Right lung (tissue), 10 donors: Measurements from ENCODE around the gene CCL16. TPM values are rescaled to one million over a fixed set of nuclear protein-coding genes. Genes with fewer than 3 reads are reported as not detected.
A peak's percentile ranks its signal among the peaks of the same experiment; 100 is the strongest.
"Not testable (repeated sequence)": the region's sequence is repeated elsewhere in the genome, so short reads cannot be mapped to it uniquely, and the experiment has no call there.

Experiments
- DNase-seq, 2 donors: peaks; one replicate each; pipeline ENCODE4 v3.0.0-alpha.2; 2013
- long read RNA-seq, 8 donors: transcript quantifications; one replicate each; lab custom pipeline, GENCODE V29; 2026
- polyA plus RNA-seq, 5 donors: library from polyadenylated mRNA; unstranded; fragments of 120-200 nt; gene quantifications; one replicate each; pipeline versions ENCODE4 v1.2.1 to v1.2.3, GENCODE V29; 2013; ENCODE audit warnings: inconsistent platforms in 1 of 5, low replicate concordance in 1 of 5; ENCODE audit not compliant: insufficient read length in 5 of 5, insufficient read depth in 1 of 5

CCL16 gene, protein sequence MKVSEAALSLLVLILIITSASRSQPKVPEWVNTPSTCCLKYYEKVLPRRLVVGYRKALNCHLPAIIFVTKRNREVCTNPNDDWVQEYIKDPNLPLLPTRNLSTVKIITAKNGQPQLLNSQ
- polyA plus RNA-seq: 1 to 10 TPM in 1 of 5 donors, under 1 TPM in 4; 0.49 to 1.0 (median 0.84) TPM
- long read RNA-seq, donor 1: 0 reads
- long read RNA-seq, donor 2: 0 reads
- long read RNA-seq, donor 3: 0 reads
- long read RNA-seq, donor 4: 0 reads
- long read RNA-seq, donor 5: 0 reads
- long read RNA-seq, donor 6: 0 reads
- long read RNA-seq, donor 7: 0 reads
- long read RNA-seq, donor 8: 0 reads

GRCh38 chr17:35981246-35981645 lies at the start of gene CCL16:
Gene CCL16 (minus strand): TSS chr17:35981497. CDS start chr17:35981420, 77 bp downstream.
- DNase-seq: no peak

- DNase-seq: no peak
Measured at GRCh38 chr17:36030956-36031355, 49.7 kb upstream of the CCL16 start.

GRCh38 chr17:36027761-36028160 lies 46.5 kb upstream of the CCL16 start:
- DNase-seq: no peak

- no peak for DNase-seq
Measured at GRCh38 chr17:36024106-36024869, 43.0 kb upstream of the CCL16 start.

GRCh38 chr17:36019423-36019822 lies 38.1 kb upstream of the CCL16 start:
- no peak for DNase-seq

DNA sequence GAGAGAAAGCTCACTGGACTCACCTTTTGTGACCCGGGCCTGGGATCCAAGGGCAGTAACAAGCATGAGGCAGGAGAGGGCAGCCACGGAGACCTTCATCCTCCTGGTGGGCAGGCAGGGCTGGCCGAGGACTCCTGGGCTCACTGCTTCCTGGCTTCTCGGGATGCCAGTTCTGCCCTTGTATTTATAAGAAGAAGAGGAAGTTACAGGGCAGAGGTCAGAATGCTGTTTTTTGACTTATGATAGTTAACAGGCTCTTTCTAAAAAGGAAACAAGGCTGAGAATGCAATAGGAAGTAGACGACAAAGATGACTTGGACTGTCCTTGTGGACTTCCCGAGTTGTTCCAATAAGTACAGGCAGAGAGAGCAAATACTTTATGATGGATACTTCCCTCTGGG lies 36.5 kb upstream of the CCL16 start, which contains the start of gene CCL23:
Gene CCL23, minus strand, starts transcription at position 174 of the 400 bp plus-strand sequence. Its CDS starts 75 bp downstream, at position 99.
- no peak for DNase-seq

DNA sequence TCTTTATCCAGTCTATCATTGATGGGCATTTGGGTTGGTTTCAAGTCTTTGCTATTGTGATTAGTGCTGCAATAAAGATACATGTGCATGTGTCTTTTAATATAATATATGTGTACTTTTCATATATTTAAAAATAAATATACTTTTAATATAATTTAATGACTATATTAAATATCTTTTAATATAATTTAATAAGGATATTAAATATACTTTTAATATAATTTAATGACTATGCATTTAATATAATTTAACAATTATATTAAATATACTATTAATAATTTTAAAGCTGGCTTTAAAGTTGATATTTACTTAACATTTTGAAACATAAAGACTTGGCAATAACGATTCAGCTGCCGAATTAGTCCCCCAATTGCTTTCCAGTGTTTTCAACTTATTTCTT lies 35.3 kb upstream of the CCL16 start:
- DNase-seq: no peak

GRCh38 chr17:36015895-36016294 lies 34.6 kb upstream of the CCL16 start:
- not testable (repeated sequence) for DNase-seq

GRCh38 chr17:36014946-36015345 lies 33.6 kb upstream of the CCL16 start:
- DNase-seq: no peak

GRCh38 chr17:36011201-36011600 lies 29.9 kb upstream of the CCL16 start:
- no peak for DNase-seq

- DNase-seq: no peak
Measured at GRCh38 chr17:36008998-36009665, 27.8 kb upstream of the CCL16 start.

GRCh38 chr17:36004594-36005108 lies 23.4 kb upstream of the CCL16 start:
- DNase-seq: no peak

GRCh38 chr17:36002631-36003030 lies 21.3 kb upstream of the CCL16 start:
- no peak for DNase-seq

- peak in 1 of 2 donors; percentile 16 for DNase-seq
Measured at GRCh38 chr17:36001862-36002603, 20.7 kb upstream of the CCL16 start.

DNA sequence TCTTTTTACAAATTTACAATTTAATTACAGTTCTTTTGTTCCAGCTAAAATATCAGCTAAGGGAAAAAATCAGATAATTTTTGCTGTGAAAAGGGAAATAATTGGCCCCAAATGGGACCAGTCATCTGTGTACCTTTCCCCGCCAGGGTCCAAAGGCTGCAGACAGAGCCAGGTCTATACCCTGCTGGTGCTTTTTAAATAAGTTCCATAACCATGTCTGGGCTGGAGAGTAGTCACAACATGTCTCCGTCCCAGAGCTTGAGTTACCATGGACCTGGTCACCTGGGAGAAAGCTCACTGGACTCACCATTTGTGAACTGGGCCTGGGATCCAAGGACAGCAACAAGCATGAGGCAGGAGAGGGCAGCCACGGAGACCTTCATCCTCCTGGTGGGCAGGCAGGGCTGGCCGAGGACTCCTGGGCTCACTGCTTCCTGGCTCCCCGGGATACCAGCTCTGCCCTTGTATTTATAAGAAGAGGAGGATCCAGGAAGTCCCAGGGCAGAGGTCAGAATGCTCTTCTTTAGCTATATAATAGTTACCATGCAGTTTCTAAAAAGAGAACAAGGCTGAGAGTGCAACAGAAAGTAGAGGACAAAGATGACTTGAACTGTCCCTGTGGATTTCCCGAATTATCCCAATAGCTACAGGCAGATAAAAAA lies 19.9 kb upstream of the CCL16 start, which contains the start of gene CCL15:
Gene CCL15, minus strand, starts transcription at position 444 of the 662 bp plus-strand sequence. Its CDS starts 61 bp downstream, at position 383.
- no peak for DNase-seq

- no peak for DNase-seq
Measured at GRCh38 chr17:36000732-36001109, 19.4 kb upstream of the CCL16 start.

DNA sequence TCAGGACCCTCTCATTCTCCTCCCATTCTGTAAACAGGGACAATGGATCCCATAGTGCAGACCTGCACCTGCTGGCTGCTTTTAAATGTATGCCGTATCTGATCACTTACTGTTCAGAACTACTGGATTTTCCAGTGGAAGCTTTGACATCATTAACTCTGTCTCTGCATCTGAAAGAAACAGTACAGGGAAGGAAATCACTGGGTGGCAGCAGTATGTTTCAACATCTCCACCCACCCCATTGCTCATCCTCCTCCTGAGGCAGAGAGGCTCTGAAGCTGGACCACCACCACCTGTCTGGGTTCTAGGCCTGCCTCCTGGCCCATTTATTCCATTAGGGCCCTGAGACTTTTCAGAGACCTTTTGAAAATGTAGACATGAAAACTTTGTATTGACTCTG lies 17.5 kb upstream of the CCL16 start:
- DNase-seq: no peak

- no peak for DNase-seq
Measured at GRCh38 chr17:35998018-35998545, 16.8 kb upstream of the CCL16 start.

DNA sequence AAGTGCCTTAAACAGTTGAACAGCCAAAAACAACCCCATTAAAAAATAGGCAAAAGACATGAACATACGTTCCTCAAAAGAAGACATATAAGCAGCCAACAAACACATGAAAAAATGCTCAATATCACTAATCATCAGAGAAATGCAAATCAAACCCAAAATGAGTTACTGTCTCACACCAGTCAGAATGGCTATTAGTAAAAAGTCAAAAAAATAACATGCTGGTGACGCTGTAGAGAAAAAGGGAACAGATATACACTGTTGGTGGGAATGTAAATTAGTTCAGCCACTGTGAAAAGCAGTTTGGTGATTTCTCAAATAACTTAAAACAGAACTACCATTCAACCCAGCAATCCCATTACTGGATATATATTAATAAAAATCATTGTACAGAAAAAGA lies 14.0 kb upstream of the CCL16 start:
- DNase-seq: not testable (repeated sequence)

- DNase-seq: no peak
Measured at GRCh38 chr17:35991075-35991474, 9.8 kb upstream of the CCL16 start.
